HG02763 (cell line): ENCODE results near the gene PGAP1.
"Not testable (repeated sequence)": the region's sequence is repeated elsewhere in the genome, so short reads cannot be mapped to it uniquely, and the experiment has no call there.

ENCODE experiments used
- ATAC-seq: cut with Tn5 transposase; IDR thresholded peaks from one replicate; pipeline ENCODE4 v1.9.1; 2021; ENCODE audit warnings: mild to moderate bottlenecking, moderate library complexity; ENCODE audit not compliant: unreplicated experiment

PGAP1 gene

DNA sequence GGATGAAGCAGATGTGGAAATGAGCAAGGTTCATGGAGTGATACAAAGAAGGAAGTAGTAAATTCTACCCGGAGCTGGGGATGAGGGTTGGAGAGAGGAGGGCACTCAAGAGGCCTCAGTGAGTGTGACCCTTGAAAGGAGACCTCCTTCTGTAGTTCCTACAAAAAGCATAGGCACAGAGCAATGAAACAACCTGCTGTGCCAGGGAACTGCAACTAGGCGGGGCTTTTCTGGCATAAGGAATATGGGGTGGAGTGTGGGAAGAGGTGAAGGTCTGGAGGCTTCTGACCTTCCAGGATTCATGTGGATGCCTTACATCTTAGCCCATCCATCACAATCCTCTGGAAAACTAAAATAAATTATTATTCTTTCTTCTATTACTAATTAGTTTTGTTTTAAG lies 25.5 kb upstream of the PGAP1 start:
- ATAC-seq = no peak

- no peak for ATAC-seq
Observed at GRCh38 chr2:196949116-196949515, 22.6 kb upstream of the PGAP1 start.

DNA sequence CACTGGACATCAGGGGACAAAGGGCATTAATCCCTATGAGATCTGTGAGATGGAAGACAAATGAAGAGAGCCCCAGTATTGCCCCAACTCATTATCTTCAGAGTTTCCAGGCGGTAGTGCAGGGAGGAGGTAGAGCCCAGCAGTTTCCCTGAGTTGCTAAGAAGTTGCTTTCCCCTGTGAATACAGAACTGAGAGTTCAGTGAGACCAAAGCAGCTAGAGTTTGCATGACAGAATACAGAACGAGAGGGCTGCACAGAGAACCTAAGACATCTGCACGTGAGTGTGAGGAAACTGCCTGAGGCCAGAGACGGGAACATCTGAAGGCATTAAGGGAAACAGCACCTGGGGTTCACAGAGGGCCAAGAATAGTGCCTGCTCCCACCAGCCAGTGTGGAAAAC lies 18.1 kb upstream of the PGAP1 start:
- no peak for ATAC-seq

DNA sequence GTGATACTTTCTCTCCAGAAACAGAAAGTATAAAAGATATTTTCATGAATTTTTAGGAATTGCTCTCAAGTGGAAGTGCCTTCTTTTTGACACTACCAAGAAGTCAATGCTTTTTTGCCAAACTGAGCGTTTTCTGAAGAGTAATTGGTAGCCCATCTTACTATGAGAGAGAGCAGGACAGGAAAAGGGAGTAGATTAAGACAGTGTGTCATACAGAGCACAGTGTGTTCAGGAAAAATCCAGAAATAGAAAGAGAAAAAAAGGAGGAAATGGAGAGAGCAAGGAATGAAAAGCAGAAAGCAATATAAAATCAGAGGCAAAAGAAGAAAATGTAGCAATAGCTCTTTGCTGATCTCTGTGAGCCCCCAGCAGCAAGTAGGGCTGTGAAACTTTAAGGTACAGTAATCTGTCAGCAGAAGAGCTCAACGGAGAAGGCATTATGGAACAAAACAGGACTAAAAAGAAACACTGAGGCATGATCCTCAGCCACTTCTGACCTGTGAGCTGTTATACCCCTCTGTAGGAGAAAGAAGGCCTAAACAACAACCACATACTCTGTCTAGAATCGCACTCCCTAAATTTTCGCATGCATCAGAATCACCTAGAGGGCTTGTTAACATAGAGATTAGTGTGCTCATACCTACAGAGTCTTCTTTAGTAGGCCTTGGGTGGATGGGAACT lies 15.0 kb upstream of the PGAP1 start:
- no peak for ATAC-seq

DNA sequence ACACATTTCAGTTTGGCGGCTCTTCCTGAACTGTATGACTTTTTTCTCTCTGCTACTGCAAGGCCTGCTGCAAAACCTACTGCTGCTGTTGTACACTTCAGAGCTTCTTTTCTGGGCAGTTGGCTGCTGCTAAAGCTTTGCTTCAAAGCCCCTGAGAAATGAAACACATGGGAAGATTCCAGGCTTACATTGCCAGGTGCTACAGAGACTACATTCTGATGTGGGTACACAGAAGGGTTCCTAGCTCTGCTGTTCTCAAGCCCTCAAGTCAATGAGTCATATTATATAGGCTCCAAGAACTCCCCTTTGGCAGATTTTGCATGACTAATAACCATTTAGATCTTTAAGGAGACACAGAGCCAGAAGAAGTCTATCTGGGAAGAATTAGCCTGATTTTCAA lies 12.9 kb upstream of the PGAP1 start:
- no peak for ATAC-seq

GRCh38 chr2:196935432-196935831 lies 8.9 kb upstream of the PGAP1 start:
- no peak for ATAC-seq

DNA sequence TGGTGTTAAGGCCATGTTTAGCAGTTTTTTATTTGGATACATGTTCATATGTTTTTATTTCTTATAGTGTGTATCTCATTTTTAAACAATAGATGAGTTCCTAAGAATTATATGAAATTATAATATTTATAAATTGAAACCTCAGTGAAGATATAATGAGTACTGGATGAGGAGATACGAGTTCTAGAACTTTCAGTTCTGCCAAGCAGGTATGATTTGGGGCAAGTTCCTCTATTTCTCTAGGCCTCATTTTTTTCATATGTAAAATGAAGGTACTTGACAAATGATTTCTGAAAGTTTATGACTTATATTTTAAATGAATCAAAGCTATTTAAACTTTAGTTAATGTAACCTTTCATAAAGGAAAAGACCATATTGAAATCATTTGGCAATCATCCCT lies 8.2 kb upstream of the PGAP1 start:
- no peak for ATAC-seq

- no peak for ATAC-seq
Observed at GRCh38 chr2:196931555-196931954, 5.0 kb upstream of the PGAP1 start.

DNA sequence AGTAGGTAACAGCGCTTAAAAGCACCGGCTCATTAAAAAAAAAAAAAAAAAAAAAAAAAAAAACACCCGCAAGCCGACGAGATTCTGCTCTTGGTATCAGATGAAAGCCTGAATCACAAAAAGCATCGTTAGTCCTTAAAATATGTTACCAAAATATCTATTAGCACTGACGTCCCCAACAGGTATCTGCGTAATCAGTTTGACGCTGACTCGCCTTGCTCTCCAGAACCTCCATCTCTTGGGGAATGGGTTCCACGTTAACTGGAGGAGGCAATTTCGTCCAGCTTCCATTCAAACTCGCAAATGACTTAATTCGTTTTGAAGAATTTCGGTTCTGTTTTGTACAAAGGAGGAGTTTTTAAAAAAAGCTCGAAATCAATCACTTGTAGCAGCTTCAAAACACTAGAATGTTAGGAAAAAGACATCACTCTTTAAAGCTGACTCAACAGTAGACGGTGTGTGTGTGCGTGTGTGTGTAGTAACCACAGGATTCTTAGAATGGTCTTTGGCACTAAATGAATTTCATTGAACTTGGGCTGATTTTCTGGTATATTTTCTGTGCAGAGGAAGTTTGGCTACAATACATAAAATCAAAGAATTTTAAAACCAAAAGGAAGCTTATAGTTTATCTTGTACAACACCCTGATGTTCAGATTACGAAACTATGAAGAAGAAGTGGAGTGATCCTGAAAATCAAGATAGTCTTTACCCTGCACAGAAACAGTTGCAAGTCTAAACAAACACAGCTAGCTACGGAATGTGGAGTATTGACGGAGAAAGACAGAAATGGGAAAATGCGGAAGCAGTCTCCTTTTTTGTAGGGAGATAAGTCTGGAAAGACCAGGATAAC lies 1.1 kb upstream of the PGAP1 start:
- no peak for ATAC-seq

GRCh38 chr2:196925768-196926561 lies 542 bp downstream of the PGAP1 start:
- ATAC-seq = peak; percentile 31

GRCh38 chr2:196925051-196925767 lies 1.3 kb downstream of the PGAP1 start:
- no peak for ATAC-seq

DNA sequence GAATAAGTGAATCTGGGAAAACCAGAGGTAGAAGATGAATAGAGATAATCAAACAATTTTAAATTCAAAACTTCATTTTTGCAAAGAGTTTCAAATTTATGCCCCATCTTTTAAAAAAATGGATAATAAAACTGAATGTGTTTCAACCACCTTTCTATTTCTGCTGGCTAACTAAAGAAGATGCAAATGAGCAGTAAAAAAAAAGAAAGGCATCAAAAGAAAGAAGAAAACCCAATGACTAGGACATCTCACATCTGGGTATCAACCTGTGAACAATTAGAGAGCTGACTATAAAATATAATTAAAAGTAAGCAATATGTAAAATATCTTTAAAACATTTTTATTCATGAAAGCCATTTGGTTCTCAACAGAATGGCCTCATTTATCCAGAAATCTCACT lies 2.5 kb downstream of the PGAP1 start:
- ATAC-seq = no peak

DNA sequence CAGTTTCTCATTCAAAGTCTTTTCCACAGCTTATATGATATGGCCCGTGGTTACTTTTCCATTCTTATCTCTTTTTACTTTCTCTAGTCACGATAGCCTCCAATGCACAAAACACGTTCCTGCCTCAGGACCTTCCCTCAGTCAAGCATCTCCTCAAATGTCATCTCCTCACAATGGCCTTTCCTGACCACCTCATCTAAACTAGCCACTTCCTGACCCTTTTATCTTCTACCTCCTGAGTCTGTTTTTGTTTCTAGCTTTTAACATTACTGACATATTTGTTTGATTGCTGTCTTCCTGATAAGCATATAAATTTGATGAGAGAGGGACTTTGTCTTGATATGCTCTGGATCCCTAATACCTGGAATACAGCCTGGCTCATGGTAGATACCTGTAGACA lies 7.6 kb downstream of the PGAP1 start:
- no peak for ATAC-seq

DNA sequence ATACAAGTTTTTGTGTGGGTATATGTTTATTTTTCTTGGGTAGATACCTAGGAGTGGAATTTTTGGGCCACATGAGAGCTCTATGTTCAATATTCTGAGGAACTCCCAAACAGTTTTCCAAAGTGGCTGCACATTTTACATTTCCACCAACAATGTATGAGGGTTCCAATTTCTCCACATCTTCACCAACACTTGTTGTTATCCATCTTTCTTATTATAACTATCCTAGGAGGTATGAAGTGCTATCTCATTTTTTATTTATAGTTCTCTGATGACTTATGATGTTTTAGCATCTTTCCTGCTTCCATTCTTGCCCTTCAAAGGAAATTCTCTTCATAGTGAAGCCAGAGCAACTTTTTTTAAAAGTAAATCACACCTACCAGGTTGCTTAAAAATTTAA lies 8.7 kb downstream of the PGAP1 start:
- no peak for ATAC-seq

GRCh38 chr2:196915507-196916189 lies 10.9 kb downstream of the PGAP1 start:
- ATAC-seq = no peak

GRCh38 chr2:196914867-196915460 lies 11.5 kb downstream of the PGAP1 start:
- ATAC-seq = peak; percentile 80

DNA sequence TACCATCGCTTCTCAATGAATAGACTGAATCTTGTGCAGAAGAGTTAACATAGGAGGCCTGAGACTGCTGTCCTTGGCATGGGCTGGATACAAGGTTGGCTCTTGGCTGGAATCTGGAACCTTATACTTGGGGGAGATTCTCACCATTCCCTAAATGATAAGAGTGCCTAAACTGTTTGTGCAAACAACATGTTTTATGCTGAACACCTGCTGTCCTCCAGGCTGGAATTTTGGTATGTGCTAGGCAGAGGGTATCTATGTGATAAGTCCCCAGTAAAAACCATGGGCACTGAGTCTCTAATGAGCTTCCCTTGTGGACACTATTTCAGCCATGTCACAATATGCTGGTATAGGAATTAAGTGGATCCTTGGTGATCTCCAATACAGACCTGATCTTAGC lies 12.8 kb downstream of the PGAP1 start:
- ATAC-seq = no peak

DNA sequence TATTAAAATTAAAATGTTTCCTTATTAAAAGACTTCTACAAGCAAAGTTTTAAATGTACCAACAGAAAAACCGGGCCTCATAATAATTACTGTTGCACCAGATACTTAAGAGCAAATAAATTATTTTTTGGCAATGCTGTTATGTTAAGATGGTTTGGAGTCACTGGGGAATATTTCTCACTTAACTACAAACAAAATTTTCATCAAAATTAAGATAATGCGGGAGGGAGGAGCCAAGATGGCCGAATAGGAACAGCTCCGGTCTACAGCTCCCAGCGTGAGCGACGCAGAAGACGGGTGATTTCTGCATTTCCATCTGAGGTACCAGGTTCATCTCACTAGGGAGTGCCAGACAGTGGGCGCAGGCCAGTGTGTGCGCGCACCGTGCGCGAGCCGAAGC lies 21.1 kb downstream of the PGAP1 start:
- not testable (repeated sequence) for ATAC-seq

- no peak for ATAC-seq
Observed at GRCh38 chr2:196902828-196903227, 23.7 kb downstream of the PGAP1 start.

GRCh38 chr2:196900843-196901242 lies 25.7 kb downstream of the PGAP1 start:
- no peak for ATAC-seq
